GM12874 (cell line): Measurements from ENCODE around the gene MED29.

Experiments
- TF ChIP-seq, protein P1 (sequence below): IDR thresholded peaks from 2 replicates; pipeline ENCODE4 v1.5.1; 2011; ENCODE audit warnings: low read depth, mild to moderate bottlenecking, control low read depth, low read length, moderate library complexity; ENCODE audit not compliant: insufficient read depth

Gene MED29

DNA sequence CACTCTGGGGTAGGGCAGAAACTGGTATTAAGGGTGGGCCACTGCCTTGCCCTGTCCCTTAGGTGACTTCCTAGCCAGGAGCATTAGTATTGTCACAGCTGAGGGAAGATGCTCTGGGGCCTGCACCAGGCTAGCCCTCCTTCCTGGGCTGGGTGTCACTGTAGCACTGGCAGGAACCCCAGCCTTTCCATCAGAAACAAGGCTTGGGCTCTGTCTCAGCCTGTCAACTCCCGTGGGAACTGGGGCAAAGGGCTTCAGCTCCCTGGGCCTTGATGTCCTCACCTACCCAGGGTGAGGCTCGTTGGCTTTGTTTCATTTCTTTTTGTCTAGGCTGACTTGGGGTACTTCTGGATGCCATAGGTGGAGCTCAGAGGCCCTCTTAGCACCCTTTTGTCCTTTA, 18.2 kb upstream of the MED29 start:
- TF ChIP-seq, protein P1, sequence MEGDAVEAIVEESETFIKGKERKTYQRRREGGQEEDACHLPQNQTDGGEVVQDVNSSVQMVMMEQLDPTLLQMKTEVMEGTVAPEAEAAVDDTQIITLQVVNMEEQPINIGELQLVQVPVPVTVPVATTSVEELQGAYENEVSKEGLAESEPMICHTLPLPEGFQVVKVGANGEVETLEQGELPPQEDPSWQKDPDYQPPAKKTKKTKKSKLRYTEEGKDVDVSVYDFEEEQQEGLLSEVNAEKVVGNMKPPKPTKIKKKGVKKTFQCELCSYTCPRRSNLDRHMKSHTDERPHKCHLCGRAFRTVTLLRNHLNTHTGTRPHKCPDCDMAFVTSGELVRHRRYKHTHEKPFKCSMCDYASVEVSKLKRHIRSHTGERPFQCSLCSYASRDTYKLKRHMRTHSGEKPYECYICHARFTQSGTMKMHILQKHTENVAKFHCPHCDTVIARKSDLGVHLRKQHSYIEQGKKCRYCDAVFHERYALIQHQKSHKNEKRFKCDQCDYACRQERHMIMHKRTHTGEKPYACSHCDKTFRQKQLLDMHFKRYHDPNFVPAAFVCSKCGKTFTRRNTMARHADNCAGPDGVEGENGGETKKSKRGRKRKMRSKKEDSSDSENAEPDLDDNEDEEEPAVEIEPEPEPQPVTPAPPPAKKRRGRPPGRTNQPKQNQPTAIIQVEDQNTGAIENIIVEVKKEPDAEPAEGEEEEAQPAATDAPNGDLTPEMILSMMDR: no peak

DNA sequence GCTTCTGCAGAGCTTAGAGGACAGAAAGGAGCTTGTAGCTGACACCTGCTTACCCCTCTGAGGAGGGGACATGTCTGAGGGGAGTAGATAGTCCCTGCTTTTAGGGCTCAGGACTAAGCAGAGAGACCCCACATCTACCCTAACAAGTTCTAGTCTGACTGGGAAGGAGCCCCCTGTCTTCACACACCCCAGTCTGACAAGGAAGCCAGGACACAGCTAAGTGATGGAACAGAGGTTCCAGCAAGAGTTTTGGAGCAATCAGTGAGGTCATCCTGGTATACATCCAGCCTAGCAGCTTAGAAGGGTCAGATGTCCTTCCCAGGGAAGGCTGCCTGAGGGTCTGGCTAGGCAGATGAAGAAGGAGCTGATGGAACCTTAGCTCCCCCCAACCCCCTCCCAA, 15.2 kb upstream of the MED29 start:
- TF ChIP-seq, protein P1: no peak

DNA sequence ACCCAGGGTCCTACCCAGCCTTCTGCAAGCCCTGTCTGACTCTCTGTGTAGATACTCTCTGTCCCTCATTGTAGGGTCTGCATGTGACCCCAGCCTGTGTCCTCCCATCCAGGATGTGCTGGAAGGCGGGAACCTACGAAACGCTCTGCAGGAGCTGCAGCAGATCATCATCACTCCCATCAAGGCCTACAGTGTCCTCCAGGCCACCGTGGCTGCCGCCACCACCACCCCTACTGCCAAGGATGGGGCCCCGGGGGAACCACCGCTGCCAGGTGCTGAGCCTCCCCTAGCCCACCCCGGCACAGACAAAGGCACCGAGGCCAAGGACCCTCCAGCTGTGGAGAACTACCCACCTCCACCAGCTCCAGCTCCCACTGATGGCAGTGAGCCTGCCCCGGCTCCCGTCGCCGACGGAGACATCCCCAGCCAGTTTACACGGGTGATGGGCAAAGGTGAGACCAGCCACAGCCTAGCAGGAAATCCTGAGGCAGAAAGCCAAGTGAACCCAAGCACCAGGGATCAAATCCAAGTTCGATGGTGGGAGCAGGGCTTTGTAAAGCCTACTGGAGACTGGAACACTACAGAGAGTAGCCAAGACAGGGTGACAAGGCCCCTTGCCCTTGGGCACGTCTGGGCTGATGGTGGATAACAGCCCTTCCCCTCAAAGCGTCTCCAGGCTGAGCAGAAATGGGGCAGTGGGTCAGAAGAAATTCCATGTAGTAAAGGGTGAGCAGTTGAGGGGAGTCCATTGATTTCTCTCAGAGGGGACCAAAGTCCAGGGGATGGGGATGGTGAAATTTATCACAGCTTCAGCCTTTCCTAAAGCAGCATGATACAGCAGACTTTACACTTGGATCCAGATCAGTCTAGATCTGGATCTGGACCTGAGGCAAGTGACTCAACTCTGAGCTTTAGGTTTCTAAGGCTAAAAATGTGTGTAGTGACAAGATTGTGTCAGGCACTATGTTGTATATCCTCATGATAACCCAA, 13.5 kb upstream of the MED29 start:
- TF ChIP-seq, protein P1: no peak

DNA sequence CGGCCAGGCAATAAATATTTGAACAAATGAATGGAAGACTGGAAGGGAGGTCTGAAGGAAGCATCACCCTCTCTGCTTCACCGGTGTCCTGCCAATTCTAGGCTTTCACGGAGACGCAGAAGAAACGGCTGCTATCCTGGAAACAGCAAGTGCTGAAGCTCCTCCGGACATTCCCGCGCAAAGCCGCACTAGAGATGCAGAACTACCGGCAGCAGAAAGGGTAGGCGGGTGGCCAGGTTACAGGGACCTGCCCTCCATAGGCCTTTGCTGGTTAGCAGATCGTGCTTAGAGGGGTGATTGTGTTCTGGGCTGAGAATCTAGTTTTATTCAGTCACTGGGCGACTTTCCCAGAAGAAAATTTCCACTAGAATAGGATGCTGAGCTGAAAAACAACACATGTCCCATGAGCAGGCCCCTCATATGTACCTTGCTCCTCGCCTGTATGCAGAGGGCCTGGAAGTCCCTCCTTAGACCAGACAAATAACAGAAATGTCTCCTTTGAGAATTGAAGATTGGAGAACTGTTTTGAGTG, 11.2 kb upstream of the MED29 start:
- TF ChIP-seq, protein P1: no peak

DNA sequence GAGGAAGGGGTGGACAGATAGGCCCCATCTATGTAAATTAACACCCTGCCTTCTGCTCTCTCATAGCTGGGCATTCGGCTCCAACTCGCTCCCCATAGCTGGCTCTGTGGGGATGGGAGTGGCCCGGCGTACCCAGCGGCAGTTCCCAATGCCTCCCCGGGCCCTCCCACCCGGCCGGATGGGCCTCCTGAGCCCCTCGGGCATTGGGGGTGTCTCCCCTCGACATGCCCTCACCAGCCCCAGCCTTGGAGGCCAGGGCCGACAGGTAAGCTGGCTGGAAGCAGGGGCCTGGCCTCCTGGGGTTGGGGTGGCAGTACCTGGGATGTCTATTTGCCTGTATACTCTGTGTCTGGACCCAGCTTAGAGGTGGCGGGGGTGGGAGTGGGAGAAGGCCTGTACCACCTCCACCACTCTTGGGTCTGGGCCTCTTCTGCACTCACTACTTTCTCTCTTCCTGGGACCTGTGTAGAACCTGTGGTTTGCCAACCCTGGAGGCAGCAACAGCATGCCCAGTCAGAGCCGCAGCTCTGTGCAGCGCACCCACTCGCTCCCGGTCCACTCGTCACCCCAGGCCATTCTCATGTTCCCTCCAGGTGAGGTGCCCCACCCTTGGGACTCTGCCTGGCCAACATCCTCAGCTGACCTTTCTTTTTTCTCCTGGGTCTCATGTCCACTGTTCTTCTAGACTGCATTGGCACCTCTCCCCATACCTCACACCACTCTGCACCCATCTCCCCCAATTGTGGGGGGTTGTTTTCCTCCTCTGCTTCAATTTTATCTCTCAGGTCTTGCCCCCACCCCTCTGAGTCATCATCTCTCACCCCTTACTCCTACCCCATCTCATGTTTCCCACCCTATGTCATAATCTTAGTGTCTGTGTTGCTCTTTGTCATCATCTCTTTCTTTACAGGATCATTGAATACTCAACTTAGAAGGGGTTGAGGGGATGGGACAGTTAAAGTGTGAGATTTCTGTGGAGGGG, 10.4 kb upstream of the MED29 start:
- TF ChIP-seq, protein P1: no peak

DNA sequence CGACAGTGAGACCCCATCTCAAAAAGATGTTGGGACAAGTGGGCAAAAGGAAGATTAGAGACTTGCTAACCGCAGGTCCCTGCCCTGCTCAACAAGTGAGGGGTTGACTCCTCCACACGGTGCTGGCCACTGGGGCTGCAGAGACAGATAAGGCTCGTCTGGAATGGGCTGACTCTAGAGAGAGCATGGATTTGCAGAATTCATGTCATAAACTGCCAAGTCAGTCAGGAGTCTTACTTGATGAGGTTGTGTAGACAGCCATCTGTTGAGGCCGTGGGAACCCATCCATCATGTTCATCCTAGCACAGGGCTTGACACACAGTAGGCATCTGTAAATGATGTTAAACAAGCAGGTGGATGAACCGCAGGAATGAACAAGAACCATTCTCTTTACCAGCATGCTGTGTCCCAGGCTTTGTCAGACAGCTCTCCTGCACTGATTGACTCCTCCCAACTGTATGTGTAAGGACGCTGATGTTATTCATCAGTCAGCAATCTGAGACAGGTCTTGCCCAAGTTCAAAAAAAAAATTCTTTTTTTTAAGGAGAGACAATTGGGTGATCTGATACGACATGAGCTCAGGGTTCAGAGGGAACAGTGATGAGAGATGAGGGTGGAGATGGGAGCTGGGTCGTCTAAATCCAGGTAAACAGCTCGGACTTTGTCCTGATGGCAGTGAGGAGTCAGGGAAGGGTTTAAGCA, 9.1 kb upstream of the MED29 start:
- TF ChIP-seq, protein P1: no peak
